HT-29 (cell line): Measurements from ENCODE around the gene CEP72. TPM values are rescaled to one million over a fixed set of nuclear protein-coding genes. Genes with fewer than 3 reads are reported as not detected.

Experiments
- DNase-seq: peaks from one replicate; pipeline ENCODE4 v3.0.0-alpha.2; 2015; ENCODE audit warnings: low spot score
- total RNA-seq: library from RNA; depleted of rRNA; stranded (reverse); fragments of >200 nt; shearing (Covaris generic); gene quantifications from 2 replicates; pipeline ENCODE4 v1.2.3, GENCODE V29; 2014

Gene CEP72
- total RNA-seq, 1 experiment from 2014 or later, result 31.5 TPM

DNA sequence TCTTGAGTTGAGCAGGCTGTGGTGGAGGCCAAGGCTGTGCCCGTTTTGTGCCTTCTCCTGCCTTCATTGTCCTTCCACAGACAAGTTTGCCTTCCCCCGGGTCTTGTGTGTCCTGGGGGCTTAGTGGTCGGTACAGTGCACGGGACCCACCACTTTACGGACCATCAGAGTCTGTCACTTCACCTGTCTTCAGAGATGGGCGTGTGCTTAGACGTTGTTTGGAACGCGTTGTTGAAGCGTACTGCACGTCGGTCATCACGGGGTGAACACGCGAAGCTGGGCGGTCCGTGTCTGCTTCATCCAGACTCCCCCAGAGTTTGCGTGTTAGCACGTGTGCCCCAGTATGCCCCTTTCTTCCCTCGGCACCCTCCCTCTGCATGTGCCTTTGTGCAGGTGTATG, 24.8 kb downstream of the CEP72 start:
- DNase-seq, result no peak

DNA sequence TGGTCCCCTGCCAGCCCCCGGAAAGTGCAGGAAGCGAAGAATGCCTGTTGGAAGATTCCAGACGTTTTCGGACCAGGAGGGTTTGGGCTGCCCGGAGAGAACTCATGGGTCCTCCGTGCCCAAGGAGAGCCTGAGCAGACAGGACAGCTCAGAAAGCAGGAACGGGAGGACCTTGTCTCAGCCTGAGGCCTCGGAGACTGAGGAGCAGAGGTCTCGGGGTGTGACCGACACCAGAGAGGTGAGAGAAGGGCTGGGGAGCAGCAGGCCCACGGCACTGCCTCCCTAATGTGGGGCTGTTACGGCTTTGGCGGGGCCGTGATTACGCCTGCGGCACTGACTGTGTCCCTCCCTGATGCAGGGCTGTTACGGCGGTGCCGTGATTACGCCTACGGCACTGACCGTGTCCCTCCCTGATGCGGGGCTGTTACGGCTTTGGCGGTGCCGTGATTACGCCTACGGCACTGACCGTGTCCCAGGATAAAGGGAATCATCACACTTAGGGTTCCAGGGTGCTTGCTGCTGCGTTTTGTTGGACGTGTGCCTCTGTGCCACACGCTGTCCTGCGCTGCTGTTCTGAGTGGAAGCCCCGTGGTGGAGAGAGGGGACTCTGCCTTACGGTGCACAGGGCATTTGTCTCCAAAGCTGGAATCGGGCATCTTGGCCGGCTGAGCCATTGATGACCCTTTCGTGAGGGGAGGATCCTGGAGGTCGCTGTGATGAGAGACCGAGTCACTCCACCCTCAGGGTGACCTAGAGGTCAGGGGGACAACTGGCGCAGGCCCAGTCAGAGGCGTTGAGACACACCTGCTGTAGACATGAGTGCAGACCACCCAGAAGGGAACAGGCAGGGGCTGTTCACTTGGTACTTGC, 25.7 kb downstream of the CEP72 start:
- no peak for DNase-seq

DNA sequence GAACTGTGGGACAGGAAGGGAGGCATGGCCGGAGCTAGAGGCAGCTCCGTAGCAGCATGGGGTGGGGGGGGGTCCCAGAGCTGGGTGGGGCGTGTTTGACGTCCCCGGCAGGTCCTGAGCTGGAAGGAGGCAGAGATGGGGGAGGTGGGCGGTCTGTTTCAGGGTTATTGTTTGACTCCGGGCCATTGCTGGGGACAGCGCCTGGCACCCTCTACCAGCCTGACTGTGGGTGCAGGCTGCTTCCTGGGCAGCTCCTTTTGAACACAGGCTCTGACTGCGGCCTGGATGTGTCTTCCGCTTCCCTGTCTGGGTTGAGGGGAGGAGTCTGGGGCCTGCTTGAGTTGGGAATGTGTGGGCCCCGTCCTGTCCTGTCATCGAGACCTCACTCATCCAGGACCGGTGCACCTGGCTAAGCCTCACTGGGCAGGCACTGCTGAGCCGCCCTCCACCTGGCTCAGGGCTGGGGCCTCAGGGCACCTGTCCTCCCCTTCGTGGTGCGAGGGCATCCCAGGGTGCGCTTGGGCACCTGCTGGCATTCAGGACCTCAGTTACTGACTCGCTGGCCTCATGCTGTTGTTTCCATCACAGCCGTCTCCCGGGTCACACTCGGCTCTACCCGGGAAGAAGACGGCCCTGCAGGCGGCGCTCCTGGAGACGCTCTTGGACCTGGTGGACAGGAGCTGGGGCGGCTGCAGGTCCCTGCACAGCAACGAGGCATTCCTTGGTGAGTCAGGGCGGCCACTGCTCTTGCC, 26.5 kb downstream of the CEP72 start:
- no peak for DNase-seq

DNA sequence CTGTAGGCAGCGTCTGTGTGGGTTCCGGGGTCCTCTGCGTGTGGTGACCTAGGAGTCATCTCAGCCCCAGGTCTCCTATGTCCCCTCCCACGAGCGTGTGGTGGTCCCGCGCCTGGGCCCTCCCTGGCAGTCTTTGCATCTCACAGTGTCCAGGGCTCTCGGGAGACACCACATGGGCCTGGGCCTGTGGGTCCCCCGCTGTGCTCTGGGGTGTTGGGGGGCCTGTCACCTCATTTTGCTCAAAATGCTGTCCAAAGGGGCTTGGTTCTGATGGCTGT, 27.1 kb downstream of the CEP72 start:
- no peak for DNase-seq

DNA sequence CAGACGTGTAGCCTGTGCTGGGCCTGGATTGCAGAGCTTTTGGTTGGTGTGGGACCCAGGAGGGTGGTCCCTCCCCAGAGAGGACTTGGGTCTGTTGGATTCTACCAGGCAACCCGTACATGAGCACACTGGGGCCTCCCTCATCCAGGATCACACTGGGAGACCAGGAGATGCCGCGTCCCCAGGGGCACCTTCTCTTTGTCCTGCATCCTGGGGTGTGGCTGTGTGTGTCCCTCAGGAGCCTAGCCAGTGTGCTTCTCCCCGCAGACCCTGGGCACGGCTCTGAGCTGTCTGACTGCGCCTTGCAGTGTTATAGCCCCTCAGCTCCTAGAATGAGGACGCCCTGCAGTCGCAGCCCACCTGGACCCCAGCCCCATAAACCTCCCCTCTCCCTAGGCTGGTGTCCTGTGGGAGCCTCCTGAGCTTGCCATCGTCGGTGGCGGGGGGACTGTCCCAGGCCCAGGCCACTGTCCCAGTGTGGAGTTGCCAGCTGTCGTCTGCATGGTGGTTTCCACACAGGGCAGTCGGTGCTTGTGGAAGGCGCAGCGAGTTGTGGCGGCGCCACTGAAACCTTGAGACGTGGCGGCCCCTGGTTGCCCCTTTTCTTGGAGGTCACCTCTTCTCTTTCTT, 27.6 kb downstream of the CEP72 start:
- DNase-seq, result no peak

DNA sequence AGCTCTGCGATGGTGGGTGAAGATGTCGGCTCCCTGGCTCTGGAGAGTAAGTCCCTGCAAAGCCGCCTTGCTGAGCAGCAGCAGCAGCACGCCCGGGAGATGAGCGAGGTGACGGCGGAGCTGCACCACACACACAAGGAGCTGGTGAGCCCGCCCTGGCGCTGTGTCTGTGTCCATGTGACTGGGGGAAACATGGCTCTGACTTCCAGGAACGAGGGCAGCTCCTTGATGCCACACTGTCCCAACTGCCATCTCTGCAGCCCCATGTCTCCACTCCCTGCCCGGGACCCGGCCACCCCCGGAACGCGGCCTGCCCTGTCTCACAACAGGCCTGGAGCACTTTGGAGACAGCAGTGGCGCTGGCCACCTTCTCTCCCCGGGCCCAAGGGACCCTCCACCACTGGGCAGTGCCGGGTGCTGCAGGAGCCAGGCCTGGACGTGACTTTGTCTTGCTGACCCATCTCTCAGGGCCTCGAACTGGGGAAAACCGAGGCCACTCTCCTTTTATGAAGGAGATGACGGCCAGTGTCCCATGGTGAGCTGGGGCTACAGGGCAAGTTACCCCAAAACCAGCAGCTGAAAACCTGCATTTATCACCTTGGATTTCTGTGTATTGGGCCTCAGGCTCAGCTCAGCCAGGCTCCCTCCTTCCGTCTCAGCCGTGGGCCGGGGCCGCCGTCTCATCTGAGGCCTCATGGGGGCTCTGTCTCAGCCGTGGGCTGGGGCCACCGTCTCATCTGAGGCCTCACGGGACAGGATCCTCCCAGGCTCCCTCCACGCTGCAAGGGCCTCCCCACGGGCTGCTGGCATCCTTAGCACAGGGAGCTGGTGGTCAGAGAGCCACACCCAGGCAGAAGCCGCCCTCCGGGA, 28.6 kb downstream of the CEP72 start:
- DNase-seq, result no peak

DNA sequence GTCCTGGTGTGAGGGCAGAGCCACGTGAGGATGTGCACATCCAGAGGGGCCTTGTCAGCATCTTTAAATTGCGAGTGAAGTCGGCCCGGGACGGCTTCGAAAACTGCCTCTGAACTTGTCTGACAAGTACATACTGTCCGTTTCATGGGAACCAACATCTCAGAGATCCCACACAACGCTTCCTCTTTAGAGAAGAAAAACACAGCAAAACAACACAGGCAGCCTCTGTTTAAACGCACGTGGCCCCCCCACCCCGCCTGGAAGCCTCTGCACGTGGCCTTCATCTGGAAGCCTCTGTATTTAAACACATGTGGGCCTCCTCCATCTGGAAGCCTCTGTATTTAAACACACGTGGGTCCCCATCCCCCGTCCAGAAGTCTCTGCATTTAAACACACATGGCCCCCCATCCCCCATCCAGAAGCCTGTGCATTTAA, 29.2 kb downstream of the CEP72 start:
- no peak for DNase-seq

GRCh38 chr5:642481-642880, 30.3 kb downstream of the CEP72 start:
- no peak for DNase-seq

DNA sequence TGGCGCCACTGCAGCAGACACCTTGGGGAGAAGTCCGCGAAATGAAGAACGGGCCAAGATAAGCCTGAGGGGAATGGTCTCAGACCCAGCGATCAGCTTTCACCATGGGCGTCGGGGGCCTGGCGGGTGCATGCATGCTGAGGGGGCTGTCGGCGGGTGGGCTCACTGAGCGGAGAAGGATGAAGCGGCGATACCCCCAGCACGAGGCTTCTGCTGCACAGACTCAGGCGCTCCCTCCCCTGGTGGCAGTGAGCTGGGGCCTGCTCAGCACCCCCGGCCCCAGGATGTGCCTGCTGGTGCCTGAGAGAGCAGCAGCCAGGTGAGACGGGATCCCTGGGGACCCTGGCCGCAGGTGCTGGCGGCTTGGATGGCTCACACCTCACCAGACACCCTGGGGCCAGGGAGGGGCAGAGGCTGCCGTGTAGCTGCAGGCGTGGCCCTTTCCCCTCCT, 31.2 kb downstream of the CEP72 start:
- DNase-seq, result no peak

DNA sequence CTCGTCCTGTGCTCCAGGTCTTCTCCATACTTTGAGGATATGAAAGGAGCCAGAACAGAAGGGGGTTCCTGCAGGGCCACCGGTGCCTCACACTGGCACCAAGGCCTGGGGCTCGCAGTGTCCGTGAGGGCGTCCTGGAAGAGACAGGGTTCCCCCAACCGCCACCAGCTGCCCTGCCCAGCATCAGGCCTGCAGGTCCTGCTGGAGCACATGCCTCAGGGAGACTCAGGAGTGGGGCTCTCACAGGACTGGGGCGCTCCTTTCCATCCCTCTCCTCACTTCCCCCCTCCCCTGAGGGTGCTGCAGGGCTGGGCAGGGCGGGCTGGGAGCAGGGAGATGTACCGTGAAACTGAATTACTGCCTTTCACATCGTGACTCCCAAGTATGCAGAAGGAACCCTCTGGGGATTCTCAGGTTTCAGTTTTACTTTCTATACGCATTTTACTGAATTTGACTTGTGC, 31.7 kb downstream of the CEP72 start:
- no peak for DNase-seq

GRCh38 chr5:644509-644908, 32.4 kb downstream of the CEP72 start:
- no peak for DNase-seq

DNA sequence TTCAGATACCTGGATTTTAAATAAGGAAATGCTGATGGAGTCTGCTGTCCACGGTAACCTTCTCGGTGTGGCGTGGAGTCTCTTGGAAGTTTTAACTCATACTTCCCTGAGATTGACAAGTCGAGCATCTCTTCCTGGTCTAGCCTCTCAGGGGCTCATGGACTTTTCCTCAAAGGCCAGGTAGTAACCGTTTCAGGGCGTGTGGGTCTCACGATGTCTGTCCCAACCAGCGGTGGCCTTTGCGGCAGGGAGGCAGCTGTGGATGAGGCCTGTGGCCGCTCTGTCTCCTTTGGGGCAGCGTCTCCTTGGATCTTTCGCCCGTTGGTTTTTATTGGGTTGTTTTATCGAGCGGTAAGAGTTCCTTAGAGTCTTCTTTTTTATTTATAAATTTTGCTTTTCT, 32.8 kb downstream of the CEP72 start:
- DNase-seq, result no peak

- no peak for DNase-seq
These were observed 33.3 kb downstream of the CEP72 start for GRCh38 chr5:645421-645820.

DNA sequence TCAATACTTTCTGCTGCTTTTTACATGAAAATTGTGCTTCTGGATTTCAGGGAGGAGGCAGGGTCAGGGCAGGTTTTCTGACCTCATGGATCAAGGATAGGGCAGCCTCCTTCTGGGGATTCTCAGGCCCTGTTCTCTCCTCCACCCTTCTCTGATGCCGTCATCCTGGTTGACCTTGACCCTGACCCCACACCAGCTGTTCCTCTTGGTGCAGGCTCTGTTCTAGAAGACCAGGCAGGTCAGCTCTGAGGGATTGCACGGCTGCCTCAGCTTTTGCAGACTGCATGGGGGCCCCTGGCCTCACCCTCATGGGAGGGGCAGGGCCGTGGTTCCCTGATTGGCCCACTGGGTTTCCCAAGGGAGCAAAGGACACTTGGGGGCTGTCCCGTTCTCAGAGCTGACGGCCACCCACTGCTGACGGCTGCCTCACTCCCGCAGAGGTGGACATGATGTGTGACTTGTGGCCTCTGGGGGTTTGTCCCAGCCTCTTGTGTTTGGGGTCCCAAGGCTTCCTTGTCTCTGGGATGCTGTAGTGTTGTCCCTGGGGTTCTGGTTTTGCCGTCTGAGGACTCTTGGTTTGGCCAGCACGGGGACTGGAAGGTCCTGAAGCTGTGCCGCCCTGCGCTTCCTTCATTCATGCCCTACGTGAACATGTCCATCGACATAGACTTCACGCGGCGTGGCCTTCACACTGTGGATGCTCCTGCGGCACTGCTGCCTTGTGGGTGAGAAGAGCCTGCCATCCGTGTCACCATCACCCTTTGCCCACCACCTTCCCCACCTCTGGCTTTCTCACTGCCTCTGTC, 34.5 kb downstream of the CEP72 start:
- no peak for DNase-seq

DNA sequence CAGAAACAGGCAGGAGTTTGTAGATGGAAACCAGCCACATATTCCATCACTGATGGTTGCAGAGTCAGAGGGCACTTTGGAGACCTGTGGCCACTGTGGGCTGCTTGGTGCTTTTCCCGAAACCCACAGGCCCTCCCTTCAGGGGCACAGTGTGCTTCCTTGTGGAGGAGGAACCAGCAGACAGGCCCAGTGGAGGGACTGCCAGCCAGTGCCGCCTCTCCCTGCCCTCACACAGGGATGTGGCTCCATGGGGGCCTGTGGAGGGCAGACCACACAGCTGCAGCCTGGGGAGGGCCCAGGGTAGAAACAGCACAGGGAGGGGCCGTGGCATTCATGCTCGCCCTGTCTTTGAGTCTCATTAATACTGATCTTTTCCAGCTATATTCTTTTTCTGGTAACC, 35.2 kb downstream of the CEP72 start:
- DNase-seq, result no peak

- no peak for DNase-seq
These were observed 35.6 kb downstream of the CEP72 start for GRCh38 chr5:647727-648126.

DNA sequence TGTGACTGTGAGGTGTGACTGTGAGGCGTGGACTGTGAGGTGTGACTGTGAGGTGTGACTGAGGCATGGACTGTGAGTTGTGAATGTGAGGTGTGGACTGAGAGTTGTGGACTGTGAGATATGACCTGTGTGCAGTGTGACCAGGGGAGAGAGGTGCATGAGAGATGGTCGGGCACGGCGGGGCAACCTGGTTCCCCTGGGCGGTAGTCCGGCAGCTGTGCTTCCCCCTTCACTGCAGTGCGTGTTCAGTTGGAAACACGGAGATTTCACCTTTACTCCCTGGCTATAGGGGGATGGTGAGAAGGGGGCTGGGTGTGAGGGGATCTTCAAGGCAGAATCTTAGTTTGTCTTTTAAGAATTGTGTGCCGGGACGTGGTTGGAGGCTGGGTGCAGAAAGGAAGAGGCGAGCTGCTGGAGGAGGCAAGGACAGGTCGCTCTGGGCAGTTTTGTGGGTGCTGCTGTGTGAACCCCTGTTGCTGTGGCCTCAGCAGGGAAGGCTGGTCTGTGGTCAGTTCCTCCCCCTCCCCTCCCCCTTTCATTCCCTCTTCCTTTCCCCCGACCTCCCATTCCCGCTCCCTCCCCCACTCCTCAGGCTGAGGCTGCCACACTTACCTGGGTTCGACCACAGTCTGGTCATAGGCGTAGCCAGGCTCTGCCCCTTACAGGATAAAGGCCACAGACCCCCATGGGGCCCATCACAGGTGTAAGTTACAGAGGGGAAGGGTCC, 39.3 kb downstream of the CEP72 start:
- DNase-seq, result no peak

- DNase-seq, result no peak
These were observed 39.9 kb downstream of the CEP72 start for GRCh38 chr5:652023-652515.

DNA sequence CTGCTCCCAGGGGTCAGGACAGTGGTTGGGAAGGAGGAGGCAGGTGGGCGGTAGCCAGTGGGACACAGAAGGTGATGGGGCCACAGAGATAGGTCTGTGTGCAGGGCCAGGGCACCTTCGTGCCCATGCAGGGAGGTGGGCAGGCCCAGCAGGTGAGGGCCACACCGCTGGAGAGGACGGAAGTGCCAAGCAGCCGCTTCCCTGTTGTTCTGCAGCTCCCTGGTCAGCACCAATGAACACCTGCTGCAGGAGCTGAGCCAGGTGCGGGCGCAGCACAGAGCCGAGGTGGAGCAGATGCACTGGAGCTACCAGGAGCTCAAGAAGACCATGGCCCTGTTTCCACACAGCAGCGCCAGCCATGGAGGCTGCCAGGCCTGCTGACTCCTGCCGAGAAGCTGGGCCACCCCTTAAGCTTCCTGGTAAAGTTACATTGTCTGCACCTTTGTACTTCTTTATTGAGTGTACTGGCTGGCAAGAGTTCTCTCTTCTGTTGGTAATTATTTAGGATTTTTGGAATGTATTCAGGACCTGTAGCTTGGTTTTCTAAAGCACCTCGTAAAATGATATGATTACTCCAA, 40.7 kb downstream of the CEP72 start:
- DNase-seq, result no peak
